ENCODE measurements around the gene PPFIA1.

DNA sequence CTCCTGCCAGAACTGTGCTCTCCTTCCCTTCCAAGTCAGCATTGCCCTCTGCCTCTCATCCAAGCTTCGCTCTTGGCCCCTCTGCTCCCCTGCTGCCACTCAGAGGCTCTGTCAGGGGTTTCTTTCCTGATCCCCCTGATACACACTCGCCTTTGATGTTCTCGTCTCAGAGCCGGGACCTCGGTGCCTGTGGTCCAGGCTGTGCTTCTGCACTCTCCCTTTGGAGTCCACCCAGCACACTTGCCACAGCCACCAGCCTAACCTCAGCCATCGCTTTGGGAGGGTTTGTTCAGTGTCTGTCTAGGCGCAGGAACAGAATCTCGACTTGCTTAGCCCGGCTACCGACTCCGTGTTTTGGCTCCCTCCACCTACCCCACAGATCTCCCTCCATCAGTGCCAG lies 29.1 kb downstream of the PPFIA1 start:
- TF ChIP-seq TCF12 (IDR thresholded peaks at IDR 0.05; ENCODE audit: low read depth) (no peak), CEBPB (IDR thresholded peaks at IDR 0.05) (no peak), RAD21 (IDR thresholded peaks at IDR 0.05; ENCODE audit: low read depth) (no peak), TAF1 (IDR thresholded peaks at IDR 0.05; ENCODE audit: low read depth) (no peak), EP300 (IDR thresholded peaks at IDR 0.05; ENCODE audit: borderline replicate concordance) (no peak), ZBTB7A (IDR thresholded peaks at IDR 0.05; ENCODE audit: low read depth) (no peak), EGR1 (IDR thresholded peaks at IDR 0.05) (no peak), USF1 (IDR thresholded peaks at IDR 0.05) (no peak)
- TF ChIP-seq, protein P1, sequence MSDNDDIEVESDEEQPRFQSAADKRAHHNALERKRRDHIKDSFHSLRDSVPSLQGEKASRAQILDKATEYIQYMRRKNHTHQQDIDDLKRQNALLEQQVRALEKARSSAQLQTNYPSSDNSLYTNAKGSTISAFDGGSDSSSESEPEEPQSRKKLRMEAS (IDR thresholded peaks at IDR 0.05) = no peak
- TF ChIP-seq, protein P2, sequence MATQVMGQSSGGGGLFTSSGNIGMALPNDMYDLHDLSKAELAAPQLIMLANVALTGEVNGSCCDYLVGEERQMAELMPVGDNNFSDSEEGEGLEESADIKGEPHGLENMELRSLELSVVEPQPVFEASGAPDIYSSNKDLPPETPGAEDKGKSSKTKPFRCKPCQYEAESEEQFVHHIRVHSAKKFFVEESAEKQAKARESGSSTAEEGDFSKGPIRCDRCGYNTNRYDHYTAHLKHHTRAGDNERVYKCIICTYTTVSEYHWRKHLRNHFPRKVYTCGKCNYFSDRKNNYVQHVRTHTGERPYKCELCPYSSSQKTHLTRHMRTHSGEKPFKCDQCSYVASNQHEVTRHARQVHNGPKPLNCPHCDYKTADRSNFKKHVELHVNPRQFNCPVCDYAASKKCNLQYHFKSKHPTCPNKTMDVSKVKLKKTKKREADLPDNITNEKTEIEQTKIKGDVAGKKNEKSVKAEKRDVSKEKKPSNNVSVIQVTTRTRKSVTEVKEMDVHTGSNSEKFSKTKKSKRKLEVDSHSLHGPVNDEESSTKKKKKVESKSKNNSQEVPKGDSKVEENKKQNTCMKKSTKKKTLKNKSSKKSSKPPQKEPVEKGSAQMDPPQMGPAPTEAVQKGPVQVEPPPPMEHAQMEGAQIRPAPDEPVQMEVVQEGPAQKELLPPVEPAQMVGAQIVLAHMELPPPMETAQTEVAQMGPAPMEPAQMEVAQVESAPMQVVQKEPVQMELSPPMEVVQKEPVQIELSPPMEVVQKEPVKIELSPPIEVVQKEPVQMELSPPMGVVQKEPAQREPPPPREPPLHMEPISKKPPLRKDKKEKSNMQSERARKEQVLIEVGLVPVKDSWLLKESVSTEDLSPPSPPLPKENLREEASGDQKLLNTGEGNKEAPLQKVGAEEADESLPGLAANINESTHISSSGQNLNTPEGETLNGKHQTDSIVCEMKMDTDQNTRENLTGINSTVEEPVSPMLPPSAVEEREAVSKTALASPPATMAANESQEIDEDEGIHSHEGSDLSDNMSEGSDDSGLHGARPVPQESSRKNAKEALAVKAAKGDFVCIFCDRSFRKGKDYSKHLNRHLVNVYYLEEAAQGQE (IDR thresholded peaks at IDR 0.05; ENCODE audit: low read depth) = no peak
